ENCODE results near the gene ATOH7. TPM values are rescaled to one million over a fixed set of nuclear protein-coding genes. Genes with fewer than 3 reads are reported as not detected.

The ATOH7 gene
- total and polyA plus RNA-seq, 2 of the 4 experiments (the other 2 are of a cell fraction), result 0.05 TPM; not detected in 1

- ChIA-PET POLR2A (ENCODE audit: unreplicated experiment) (interaction anchor here (0.5 kb wide), 1 partner anchor 40 kb away, joined by 3 read pairs; no protein-coding TSS in a partner anchor), CTCF (interaction anchor here (0.7 to 1.0 kb wide), 2 partner anchors 12 to 78 kb away, joined by 3 to 5 read pairs; no protein-coding TSS in a partner anchor)
- H3K9ac ChIP-seq (ENCODE audit: low read depth, low read length), result no peak overlapping the region
- H3K79me1 ChIP-seq (ENCODE audit: low read depth in 1 of 2, low read length in 2 of 2), result no peaks in the 10 kb centered on the region
- intact Hi-C loops (cut with micrococcal nuclease) (no loop called here), dilution Hi-C loops (cut with HindIII; ENCODE audit: low sequenced_read_pairs, unreplicated experiment) (no loop called here), in situ Hi-C loops (cut with MboI; ENCODE audit: low sequenced_read_pairs) (no loop called here)
- DNase-seq (no peak), ATAC-seq (ENCODE audit: low read depth) (no peak)
- H3K4me3 ChIP-seq (ENCODE audit: insufficient read depth, low read depth, low read length), result no peak overlapping the region
- H3K4me1 ChIP-seq (ENCODE audit: control insufficient read depth, insufficient read depth, low read length), result 0 out of 2 replicates have a peak, but pooled peaks cover 2% of the 10 kb centered on the region
- BruUV-seq (replicated peaks), result no TSS peak
- H4K20me1 ChIP-seq (ENCODE audit: insufficient read depth, low read length), result no peaks in the 10 kb centered on the region
- no peaks in the 10 kb centered on the region for H3K36me3 ChIP-seq (ENCODE audit: control insufficient read depth, insufficient read depth, low read length)
- H3K27me3 ChIP-seq (ENCODE audit: control insufficient read depth, insufficient read depth, low read length), result no peaks in the 10 kb centered on the region
- H3K14ac ChIP-seq (replicated peaks; ENCODE audit: low read depth, low read length), result no peak overlapping the region
- H2AFZ ChIP-seq (replicated peaks; ENCODE audit: low read length, poor library complexity), result no peak overlapping the region
- H4K5ac ChIP-seq (ENCODE audit: low read depth, low read length), result no peak overlapping the region
- no peaks in the 10 kb centered on the region; the same call in 1 of the 2 replicates for H3K9me1 ChIP-seq (ENCODE audit: insufficient read depth, low read length)
- H3K18ac ChIP-seq (ENCODE audit: low read depth, low read length), result no peak overlapping the region
- H3K4me2 ChIP-seq (ENCODE audit: low read depth, low read length), result no peak overlapping the region
- no peak overlapping the region for H3K56ac ChIP-seq (ENCODE audit: extremely low read depth, insufficient read depth, low read length)
- no peak overlapping the region for H2BK120ac ChIP-seq (ENCODE audit: low read depth, low read length)
- no peak overlapping the region for H2AK5ac ChIP-seq (ENCODE audit: low read depth, low read length)
- no peak overlapping the region for H4K91ac ChIP-seq (ENCODE audit: insufficient read depth, low read depth, low read length)
- no peak overlapping the region for H2AK9ac ChIP-seq (replicated peaks; ENCODE audit: low read depth, low read length, poor library complexity)
- no peak overlapping the region for H3K4ac ChIP-seq (ENCODE audit: low read depth, low read length)
- no peak overlapping the region for H3K27ac ChIP-seq (ENCODE audit: insufficient read depth, low read length)
- H2BK5ac ChIP-seq (ENCODE audit: low read depth, low read length, poor library complexity, severe bottlenecking), result no peak overlapping the region
- WGBS, 2 experiments (ENCODE audit: extremely low coverage in 2 of 2, insufficient read length in 1 of 2), result no CpG with 5 or more reads among the region's 3 CpGs
- no peak overlapping the region for H4K8ac ChIP-seq (ENCODE audit: low read depth in 2 of 2, low read length in 2 of 2)
- no peak overlapping the region for H3K23ac ChIP-seq (ENCODE audit: low read depth, low read length)
- no peak overlapping the region for H2BK15ac ChIP-seq (ENCODE audit: low read depth, low read length)
- no peak for TF ChIP-seq USF2 (IDR thresholded peaks at IDR 0.05; ENCODE audit: low read depth, low read length)
- no peak for TF ChIP-seq RAD21 (IDR thresholded peaks at IDR 0.05; ENCODE audit: low read length)
- TF ChIP-seq POLR2A (IDR thresholded peaks at IDR 0.05; ENCODE audit: low read depth, low read length), result no peak
- no peak for TF ChIP-seq NFE2L2 (IDR thresholded peaks at IDR 0.05; ENCODE audit: low read depth, low read length)
- no peak for TF ChIP-seq MAZ (IDR thresholded peaks at IDR 0.05; ENCODE audit: borderline replicate concordance, low read depth, low read length)
- TF ChIP-seq CEBPB (IDR thresholded peaks at IDR 0.05; ENCODE audit: low read depth, low read length), result no peak
- no peak for TF ChIP-seq RFX5 (IDR thresholded peaks at IDR 0.05; ENCODE audit: low read depth, low read length)
- TF ChIP-seq BHLHE40 (IDR thresholded peaks at IDR 0.05; ENCODE audit: low read depth, low read length), result no peak
- no peak overlapping the region for H2BK20ac ChIP-seq (ENCODE audit: low read depth, low read length)
- no peaks in the 10 kb centered on the region for H3K9me3 ChIP-seq (ENCODE audit: control insufficient read depth, insufficient read depth, low read length)
These were observed 8.3 kb downstream of the ATOH7 start for GRCh38 chr10:68223535-68224165.

Measured in IMR-90 (cell line).